CD8-positive, alpha-beta memory T cell (primary cell): ENCODE results near the gene SLC17A6. TPM values are rescaled to one million over a fixed set of nuclear protein-coding genes. Genes with fewer than 3 reads are reported as not detected.

ENCODE experiments used
- CTCF ChIA-PET: fragments of 350-600 bp; sonication (Branson Sonifier 250); formaldehyde crosslinking; loops from one replicate; lab custom pipeline; 2021; ENCODE audit warnings: antibody characterized with exemption; lab: Charles Lee
- POLR2A ChIA-PET: fragments of 350-600 bp; sonication (Branson Sonifier 250); formaldehyde crosslinking; loops from one replicate; lab custom pipeline; 2021; ENCODE audit warnings: antibody characterized with exemption; lab: Charles Lee
- DNase-seq, 5 donors: peaks; one replicate each; pipeline versions ENCODE4 v3.0.0 to v3.0.0-alpha.2; 2020 to 2022; ENCODE audit warnings: mixed read lengths in 1 of 5
- H3K27ac ChIP-seq: one replicate; pipeline ENCODE4 v1.7.0; 2013; ENCODE audit warnings: low read depth, mild to moderate bottlenecking, low read length, moderate library complexity
- H3K27me3 ChIP-seq: 2 replicates; pipeline ENCODE4 v1.7.0; 2013; ENCODE audit warnings: low read length, mild to moderate bottlenecking; ENCODE audit not compliant: insufficient read depth, poor library complexity, severe bottlenecking
- H3K36me3 ChIP-seq: 2 replicates; pipeline ENCODE4 v1.7.0; 2013; ENCODE audit warnings: mild to moderate bottlenecking, low read length, moderate library complexity; ENCODE audit not compliant: insufficient read depth
- H3K4me1 ChIP-seq: 2 replicates; pipeline ENCODE4 v1.7.0; 2013; ENCODE audit warnings: mild to moderate bottlenecking, low read length, moderate library complexity; ENCODE audit not compliant: insufficient read depth
- H3K4me3 ChIP-seq: 2 replicates; pipeline ENCODE4 v1.7.0; 2013; ENCODE audit warnings: mild to moderate bottlenecking, low read length
- H3K9me3 ChIP-seq: 2 replicates; pipeline ENCODE4 v1.7.0; 2013; ENCODE audit warnings: mild to moderate bottlenecking, low read length
- H3K27ac Mint-ChIP-seq, 8 donors: one replicate each; pipeline ENCODE4 v1.8.0; 2020 to 2021; ENCODE audit warnings: mixed read lengths in 8 of 8, mild to moderate bottlenecking in 6 of 8, inconsistent platforms in 3 of 8, moderate library complexity in 3 of 8
- H3K27me3 Mint-ChIP-seq, 2 donors: one replicate each; pipeline ENCODE4 v1.8.0; 2020 to 2021; ENCODE audit warnings: mixed read lengths in 2 of 2, mild to moderate bottlenecking in 1 of 2, moderate library complexity in 1 of 2
- H3K36me3 Mint-ChIP-seq, 3 donors: one replicate each; pipeline ENCODE4 v1.8.0; 2020 to 2021; ENCODE audit warnings: mixed read lengths in 3 of 3, inconsistent platforms in 1 of 3, mild to moderate bottlenecking in 1 of 3
- H3K4me1 Mint-ChIP-seq, 3 donors: one replicate each; pipeline ENCODE4 v1.8.0; 2020 to 2021; ENCODE audit warnings: mixed read lengths in 3 of 3, inconsistent platforms in 1 of 3, mild to moderate bottlenecking in 1 of 3
- H3K4me3 Mint-ChIP-seq, 7 donors: one replicate each; pipeline ENCODE4 v1.8.0; 2020 to 2021; ENCODE audit warnings: mixed read lengths in 7 of 7, mild to moderate bottlenecking in 6 of 7, moderate library complexity in 4 of 7, inconsistent platforms in 2 of 7
- H3K9me3 Mint-ChIP-seq, 5 donors: one replicate each; pipeline ENCODE4 v1.8.0; 2020 to 2022; ENCODE audit warnings: mixed read lengths in 5 of 5, mild to moderate bottlenecking in 3 of 5, moderate library complexity in 2 of 5, inconsistent platforms in 1 of 5
- polyA plus RNA-seq: library from polyadenylated mRNA; unstranded; fragments of 300-500 nt; fragmentation: Illumina TruSeq; gene quantifications from one replicate; pipeline ENCODE4 v1.2.3, GENCODE V29; 2021
- total RNA-seq, 2 experiments: library from RNA; stranded (reverse); gene quantifications; one replicate each; pipeline ENCODE4 v1.2.3, GENCODE V29; 2021

Gene SLC17A6
- total and polyA plus RNA-seq, 3 experiments from 2014 or later = not detected

- no peaks in the 10 kb centered on the region for H3K36me3 Mint-ChIP-seq
- ChIA-PET POLR2A (no interaction called here), CTCF (no interaction called here)
- H3K4me1 ChIP-seq = no peaks in the 10 kb centered on the region
- H3K9me3 Mint-ChIP-seq = peaks cover 0 to 3% (median 0%) of the 10 kb centered on the region in 5 donors
- H3K4me1 Mint-ChIP-seq = peaks cover 0 to 8% (median 0%) of the 10 kb centered on the region in 3 donors
- H3K27ac Mint-ChIP-seq = no peak overlapping the region
- DNase-seq = no peak
- H3K9me3 ChIP-seq = no peaks in the 10 kb centered on the region
- H3K36me3 ChIP-seq = no peaks in the 10 kb centered on the region
- peaks cover 7 to 43% of the 10 kb centered on the region in 2 donors for H3K27me3 Mint-ChIP-seq
- H3K27ac ChIP-seq = no peak overlapping the region
- no peak overlapping the region for H3K4me3 Mint-ChIP-seq
- peaks cover 6% of the 10 kb centered on the region for H3K27me3 ChIP-seq
- no peak overlapping the region for H3K4me3 ChIP-seq
Measured at GRCh38 chr11:22347857-22348487, 9.8 kb downstream of the SLC17A6 start.

- Mint-ChIP-seq H3K9me3 (no peaks in the 10 kb centered on the region), H3K27ac (no peak overlapping the region), H3K36me3 (no peaks in the 10 kb centered on the region)
Measured at GRCh38 chr11:22349491-22349890, 11.3 kb downstream of the SLC17A6 start.

GRCh38 chr11:22359295-22359694, 21.1 kb downstream of the SLC17A6 start:
- H3K27ac Mint-ChIP-seq = no peak overlapping the region
- ChIA-PET POLR2A (no interaction called here), CTCF (no interaction called here)
- H3K36me3 Mint-ChIP-seq = no peaks in the 10 kb centered on the region
- H3K36me3 ChIP-seq = no peaks in the 10 kb centered on the region
- H3K9me3 Mint-ChIP-seq = peaks cover 0 to 3% (median 0%) of the 10 kb centered on the region in 5 donors
- H3K4me1 Mint-ChIP-seq = no peaks in the 10 kb centered on the region
- no peak for DNase-seq
- H3K9me3 ChIP-seq = no peaks in the 10 kb centered on the region
- no peaks in the 10 kb centered on the region for H3K4me1 ChIP-seq
- H3K27me3 ChIP-seq = no peaks in the 10 kb centered on the region
- H3K4me3 ChIP-seq = no peak overlapping the region
- H3K27me3 Mint-ChIP-seq = peaks cover 7 to 12% of the 10 kb centered on the region in 2 donors
- H3K4me3 Mint-ChIP-seq = no peak overlapping the region
- H3K27ac ChIP-seq = no peak overlapping the region

More at GRCh38 chr11:22349491-22349890, 11.3 kb downstream of the SLC17A6 start:
- CTCF ChIA-PET = no interaction called here
- Histone ChIP-seq H3K4me1 (no peaks in the 10 kb centered on the region), H3K27me3 (no peaks in the 10 kb centered on the region), H3K9me3 (no peaks in the 10 kb centered on the region), H3K4me3 (no peak overlapping the region), H3K27ac (no peak overlapping the region), H3K36me3 (no peaks in the 10 kb centered on the region)
- POLR2A ChIA-PET = no interaction called here
- Mint-ChIP-seq H3K27me3 (peaks cover 2 to 28% of the 10 kb centered on the region in 2 donors), H3K4me3 (no peak overlapping the region), H3K4me1 (no peaks in the 10 kb centered on the region)
- no peak for DNase-seq

- no peaks in the 10 kb centered on the region for H3K27me3 ChIP-seq
- H3K36me3 Mint-ChIP-seq = no peaks in the 10 kb centered on the region
- H3K4me1 Mint-ChIP-seq = peaks cover 0 to 3% (median 0%) of the 10 kb centered on the region in 3 donors
- no peaks in the 10 kb centered on the region for H3K36me3 ChIP-seq
- no peak overlapping the region for H3K27ac ChIP-seq
- DNase-seq = no peak
- no peaks in the 10 kb centered on the region for H3K9me3 Mint-ChIP-seq
- no peaks in the 10 kb centered on the region for H3K4me1 ChIP-seq
- H3K27me3 Mint-ChIP-seq = no peaks in the 10 kb centered on the region
- ChIA-PET POLR2A (no interaction called here), CTCF (no interaction called here)
- no peaks in the 10 kb centered on the region for H3K9me3 ChIP-seq
- H3K4me3 ChIP-seq = no peak overlapping the region
- H3K4me3 Mint-ChIP-seq = no peak overlapping the region
- H3K27ac Mint-ChIP-seq = no peak overlapping the region
Measured at GRCh38 chr11:22371160-22371559, 33.0 kb downstream of the SLC17A6 start.

- H3K36me3 ChIP-seq = no peaks in the 10 kb centered on the region
- H3K27me3 Mint-ChIP-seq = peaks cover under 1 to 6% of the 10 kb centered on the region in 2 donors
- H3K4me3 Mint-ChIP-seq = no peak overlapping the region
- POLR2A ChIA-PET = no interaction called here
- H3K27me3 ChIP-seq = no peaks in the 10 kb centered on the region
- no peaks in the 10 kb centered on the region for H3K4me1 Mint-ChIP-seq
- no peak overlapping the region for H3K27ac Mint-ChIP-seq
- peaks cover 0 to 2% (median 0%) of the 10 kb centered on the region in 5 donors for H3K9me3 Mint-ChIP-seq
- H3K27ac ChIP-seq = no peak overlapping the region
- no peaks in the 10 kb centered on the region for H3K9me3 ChIP-seq
- no peak for DNase-seq
- H3K4me3 ChIP-seq = no peak overlapping the region
- H3K4me1 ChIP-seq = no peaks in the 10 kb centered on the region
- H3K36me3 Mint-ChIP-seq = no peaks in the 10 kb centered on the region
- CTCF ChIA-PET = no interaction called here
Measured at GRCh38 chr11:22387126-22387525, 48.9 kb downstream of the SLC17A6 start.

GRCh38 chr11:22389526-22390282, 51.5 kb downstream of the SLC17A6 start:
- H3K9me3 ChIP-seq = no peaks in the 10 kb centered on the region
- H3K27ac ChIP-seq = no peak overlapping the region
- H3K4me3 ChIP-seq = no peak overlapping the region
- no peaks in the 10 kb centered on the region for H3K36me3 Mint-ChIP-seq
- no peaks in the 10 kb centered on the region for H3K4me1 ChIP-seq
- H3K27me3 ChIP-seq = no peaks in the 10 kb centered on the region
- H3K27ac Mint-ChIP-seq = no peak overlapping the region
- no peak for DNase-seq
- H3K27me3 Mint-ChIP-seq = peaks cover 2 to 6% of the 10 kb centered on the region in 2 donors
- POLR2A ChIA-PET = no interaction called here
- H3K36me3 ChIP-seq = no peaks in the 10 kb centered on the region
- H3K4me1 Mint-ChIP-seq = no peaks in the 10 kb centered on the region
- no peak overlapping the region for H3K4me3 Mint-ChIP-seq
- CTCF ChIA-PET = no interaction called here
- peaks cover 0 to 7% (median 0%) of the 10 kb centered on the region in 5 donors for H3K9me3 Mint-ChIP-seq

- no peaks in the 10 kb centered on the region for H3K9me3 ChIP-seq
- H3K27ac ChIP-seq = no peak overlapping the region
- Mint-ChIP-seq H3K9me3 (peaks cover 0 to 7% (median 0%) of the 10 kb centered on the region in 5 donors), H3K27me3 (peaks cover 2 to 6% of the 10 kb centered on the region in 2 donors), H3K36me3 (no peaks in the 10 kb centered on the region), H3K27ac (no peak overlapping the region), H3K4me3 (no peak overlapping the region), H3K4me1 (no peaks in the 10 kb centered on the region)
- ChIA-PET CTCF (no interaction called here), POLR2A (no interaction called here)
- H3K27me3 ChIP-seq = no peaks in the 10 kb centered on the region
- H3K36me3 ChIP-seq = no peaks in the 10 kb centered on the region
- no peak overlapping the region for H3K4me3 ChIP-seq
- H3K4me1 ChIP-seq = no peaks in the 10 kb centered on the region
- no peak for DNase-seq
Measured at GRCh38 chr11:22390283-22390655, 52.1 kb downstream of the SLC17A6 start.

GRCh38 chr11:22392561-22392960, 54.4 kb downstream of the SLC17A6 start:
- H3K36me3 Mint-ChIP-seq = no peaks in the 10 kb centered on the region
- no peak overlapping the region for H3K4me3 Mint-ChIP-seq
- no peaks in the 10 kb centered on the region for H3K4me1 Mint-ChIP-seq
- ChIA-PET POLR2A (no interaction called here), CTCF (no interaction called here)
- no peaks in the 10 kb centered on the region for H3K4me1 ChIP-seq
- no peak overlapping the region for H3K27ac ChIP-seq
- peaks cover 0 to 7% (median 0%) of the 10 kb centered on the region in 5 donors for H3K9me3 Mint-ChIP-seq
- H3K4me3 ChIP-seq = no peak overlapping the region
- peaks cover 2 to 6% of the 10 kb centered on the region in 2 donors for H3K27me3 Mint-ChIP-seq
- H3K36me3 ChIP-seq = no peaks in the 10 kb centered on the region
- DNase-seq = no peak
- H3K9me3 ChIP-seq = no peaks in the 10 kb centered on the region
- H3K27me3 ChIP-seq = no peaks in the 10 kb centered on the region
- no peak overlapping the region for H3K27ac Mint-ChIP-seq
